Testis (tissue), 3 donors: ENCODE data around the gene SLC34A1. TPM values are rescaled to one million over a fixed set of nuclear protein-coding genes. Genes with fewer than 3 reads are reported as not detected.

ENCODE experiments used
- DNase-seq: peaks from one replicate; pipeline ENCODE4 v3.0.0-alpha.2; 2019
- H3K27ac ChIP-seq, 2 donors: fragments of 200-600 bp; sonication (generic); one replicate each; pipeline ENCODE4 v1.5.1; 2019
- H3K27me3 ChIP-seq: fragments of 200-600 bp; sonication (generic); one replicate; pipeline ENCODE4 v1.5.1; 2019
- H3K36me3 ChIP-seq: fragments of 200-600 bp; sonication (generic); one replicate; pipeline ENCODE4 v1.5.1; 2017; ENCODE audit warnings: low read depth; ENCODE audit errors: missing control alignments
- H3K4me1 ChIP-seq: fragments of 200-600 bp; sonication (generic); one replicate; pipeline ENCODE4 v1.5.1; 2019
- H3K4me3 ChIP-seq, 2 donors: fragments of 200-600 bp; sonication (generic); one replicate each; pipeline ENCODE4 v1.5.1; 2017 to 2019
- H3K9me3 ChIP-seq: fragments of 200-600 bp; sonication (generic); one replicate; pipeline ENCODE4 v1.5.1; 2017
- CTCF ChIP-seq, 3 experiments: fragments of 450-650 bp in 2 of 3; fragments of 200-600 bp in 1 of 3; sonication (generic) in 1 of 3; IDR thresholded peaks; one replicate each; pipeline ENCODE4 v1.5.1; 2016 to 2019; ENCODE audit warnings: antibody characterized with exemption in 3 of 3, mild to moderate bottlenecking in 2 of 3, moderate library complexity in 1 of 3
- POLR2A ChIP-seq: fragments of 450-650 bp; IDR thresholded peaks from one replicate; pipeline ENCODE4 v1.6.1; 2017; ENCODE audit warnings: antibody characterized with exemption, mild to moderate bottlenecking, moderate library complexity
- WGBS, 2 donors: methylation state at CpG; one replicate each; pipeline ENCODE4 v1.1.5; 2018; 5-methylcytosine and 5-hydroxymethylcytosine counted together
- intact Hi-C: fragments of 100-400 bp; cut with DNase I; formaldehyde crosslinking; loops from one replicate; pipeline ENCODE4 v1.15.1; 2023; ENCODE audit warnings: low total_unique reads
- polyA plus RNA-seq: library from polyadenylated mRNA; stranded (reverse); fragments of 350-450 nt; fragmentation: Illumina TruSeq; extraction: RNeasy Lipid Tissue Mini Kit (QIAGEN cat#74804); gene quantifications from one replicate; pipeline ENCODE4 v1.2.3, GENCODE V29; 2014; ENCODE audit warnings: low read depth, low replicate concordance; ENCODE audit not compliant: insufficient read depth
- total RNA-seq, 2 donors: library from RNA; depleted of rRNA; stranded (reverse); fragments of >200 nt; gene quantifications; one replicate each; pipeline ENCODE4 v1.2.3, GENCODE V29; 2016

SLC34A1 gene
- total and polyA plus RNA-seq, 3 donors from 2014 or later: 0.19 TPM; not detected in 2

DNA sequence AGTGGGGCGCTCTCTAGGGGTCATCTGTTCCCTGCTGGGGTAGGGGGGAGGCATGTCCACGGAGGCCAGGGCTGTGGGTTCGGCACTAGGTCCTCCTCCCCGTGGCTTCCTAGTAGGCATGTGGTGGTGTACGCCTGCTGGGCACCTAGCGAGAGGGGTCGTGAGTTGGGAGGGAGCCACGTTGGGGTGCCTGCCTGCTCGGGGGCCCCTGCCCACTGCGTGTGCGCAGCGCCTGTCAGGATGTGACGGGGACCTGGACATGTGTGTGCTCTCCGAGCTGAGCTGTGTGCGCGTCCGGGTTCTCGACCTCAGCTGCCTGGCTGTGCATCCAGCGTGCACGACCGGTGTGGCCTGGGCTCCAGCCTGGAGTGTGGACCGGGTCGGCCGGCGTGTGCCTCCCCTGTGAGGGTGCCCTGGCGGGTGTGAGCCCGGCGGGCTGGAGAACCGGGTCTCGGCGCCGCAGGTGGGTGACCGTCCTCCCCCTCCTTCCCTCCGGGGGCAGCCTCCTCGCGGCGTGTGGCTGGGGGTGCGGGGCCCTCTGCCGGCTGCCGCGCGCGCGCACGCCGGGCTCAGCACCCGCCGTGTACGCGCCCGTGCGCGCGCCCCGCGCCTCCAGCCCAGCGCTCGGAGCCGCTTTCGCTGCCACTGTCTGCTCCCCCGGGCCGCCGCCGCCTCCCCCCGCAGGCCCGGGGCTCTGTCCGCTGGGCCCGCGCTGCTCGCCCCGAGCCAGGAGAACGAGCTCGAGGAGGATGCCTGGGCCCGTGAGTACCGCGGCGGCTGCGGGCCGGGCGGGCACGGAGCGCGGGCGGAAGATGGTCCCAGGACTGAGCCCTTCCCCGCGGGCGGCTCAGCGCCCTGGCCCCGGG, 62.2 kb downstream of the SLC34A1 start, which contains the start of gene PRR7:
PRR7 (plus strand) TSS at position 615 of the 866 bp plus-strand sequence. CDS start 8,254 bp downstream, outside the sequence.
- Histone ChIP-seq H3K27ac (no peak within 1 kb of the TSS), H3K4me1 (peaks cover 16% of the 10 kb centered on the region), H3K27me3 (no peaks in the 10 kb centered on the region), H3K36me3 (no peaks in the 10 kb centered on the region), H3K4me3 (peak within 1 kb of the TSS; percentile 59 to 65), H3K9me3 (no peaks in the 10 kb centered on the region)
- WGBS, 2 donors: 0 to 1% methylated on average over 3 to 76 of the region's 89 CpGs
- intact Hi-C loops: no loop called here
- peak; percentile 79 for DNase-seq
- TF ChIP-seq CTCF (IDR thresholded peaks at IDR 0.05) (no peak), POLR2A (no peak)

GRCh38 chr5:177447066-177447610, 62.9 kb downstream of the SLC34A1 start:
- 1% methylated on average over 30 of the region's 52 CpGs; no CpG with 5 or more reads in 1 of the 2 donors for WGBS, 2 donors
- Histone ChIP-seq H3K4me3 (peak overlapping the region; percentile 59 to 65), H3K27ac (no peak overlapping the region), H3K9me3 (no peaks in the 10 kb centered on the region), H3K27me3 (no peaks in the 10 kb centered on the region), H3K4me1 (peaks cover 16% of the 10 kb centered on the region), H3K36me3 (no peaks in the 10 kb centered on the region)
- TF ChIP-seq CTCF (IDR thresholded peaks at IDR 0.05) (no peak), POLR2A (no peak)
- peak; percentile 71 for DNase-seq
- intact Hi-C loops: no loop called here

DNA sequence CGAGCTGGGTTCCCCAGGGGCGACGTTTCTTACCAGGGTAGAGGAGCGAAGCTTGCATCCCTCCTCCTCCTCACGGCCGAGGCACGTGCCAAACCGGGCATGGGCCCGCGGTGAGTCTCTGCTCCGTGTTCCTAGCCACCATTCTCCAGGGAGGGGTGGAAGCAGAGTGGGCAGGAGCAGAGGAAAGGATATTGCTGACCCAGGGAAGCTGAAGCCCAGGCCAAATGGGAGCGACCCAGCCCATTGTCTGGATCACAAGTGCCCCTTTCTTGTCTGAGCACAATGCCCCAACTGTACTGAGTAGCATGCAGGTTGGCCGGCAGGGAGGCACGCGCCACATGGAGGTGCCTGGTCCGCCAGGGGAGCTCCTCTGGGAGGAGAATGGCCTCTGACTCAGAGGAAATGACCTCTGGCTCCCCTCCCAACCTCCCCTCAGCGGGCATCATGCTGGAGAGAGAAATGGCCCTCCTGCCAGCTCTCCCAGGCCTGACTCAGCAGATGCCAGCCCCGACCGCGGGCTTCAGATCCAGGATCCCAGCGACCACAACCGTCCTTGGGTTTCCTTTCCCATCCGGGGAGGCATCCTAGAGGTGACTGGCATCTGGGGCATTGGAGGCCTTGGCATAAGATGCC, 63.5 kb downstream of the SLC34A1 start:
- Histone ChIP-seq H3K27me3 (no peaks in the 10 kb centered on the region), H3K4me1 (peaks cover 16% of the 10 kb centered on the region)

More for the DNA sequence above, 63.5 kb downstream of the SLC34A1 start:
- 0 to 14% methylated on average over 5 to 23 of the region's 23 CpGs for WGBS, 2 donors
- TF ChIP-seq CTCF (IDR thresholded peaks at IDR 0.05): no peak
- no peak for TF ChIP-seq POLR2A
- Histone ChIP-seq H3K36me3 (no peaks in the 10 kb centered on the region), H3K4me3 (peak overlapping the region in 1 of 2 donors; percentile 65), H3K9me3 (no peaks in the 10 kb centered on the region), H3K27ac (no peak overlapping the region)
- peak; percentile 68 for DNase-seq
- intact Hi-C loops: no loop called here

Other genes starting within 250 kb of the SLC34A1 start
- 10 to 100 TPM; 25.5 to 29.4 TPM for gene RAB24, start 80.7 kb upstream of the SLC34A1 start, total RNA-seq
- gene RAB24, start 80.7 kb upstream of the SLC34A1 start, polyA plus RNA-seq: 19.2 TPM
- gene PRELID1, start 80.6 kb upstream of the SLC34A1 start, total RNA-seq: 10 to 100 TPM; 65.7 to 83.4 TPM
- gene PRELID1, start 80.6 kb upstream of the SLC34A1 start, polyA plus RNA-seq: 78.3 TPM
- 10 to 100 TPM; 12.5 to 12.9 TPM for gene MXD3, start 72.5 kb upstream of the SLC34A1 start, total RNA-seq
- 7.7 TPM for gene MXD3, start 72.5 kb upstream of the SLC34A1 start, polyA plus RNA-seq
- gene LMAN2, start 32.8 kb upstream of the SLC34A1 start, total RNA-seq: 100 to 1,000 TPM; 355 TPM
- 254 TPM for gene LMAN2, start 32.8 kb upstream of the SLC34A1 start, polyA plus RNA-seq
- gene RGS14, start 26.5 kb upstream of the SLC34A1 start, total RNA-seq: 10 to 100 TPM; 39.2 to 40.5 TPM
- gene RGS14, start 26.5 kb upstream of the SLC34A1 start, polyA plus RNA-seq: 25.3 TPM
- gene PFN3, start 16.2 kb downstream of the SLC34A1 start, total RNA-seq: 10 to 100 TPM; 27.5 to 45.7 TPM
- 7.4 TPM for gene PFN3, start 16.2 kb downstream of the SLC34A1 start, polyA plus RNA-seq
- gene F12, start 25.1 kb downstream of the SLC34A1 start, total RNA-seq: 1 to 10 TPM; 5.3 to 5.8 TPM
- gene F12, start 25.1 kb downstream of the SLC34A1 start, polyA plus RNA-seq: 4.9 TPM
- gene GRK6, start 42.2 kb downstream of the SLC34A1 start, total RNA-seq: 10 to 100 TPM; 51.8 to 57.0 TPM
- gene GRK6, start 42.2 kb downstream of the SLC34A1 start, polyA plus RNA-seq: 32.6 TPM
- gene PRR7, start 62.4 kb downstream of the SLC34A1 start, total RNA-seq: 10 to 100 TPM; 19.9 to 23.2 TPM
- gene PRR7, start 62.4 kb downstream of the SLC34A1 start, polyA plus RNA-seq: 2.8 TPM
- gene DBN1, start 89.2 kb downstream of the SLC34A1 start, total RNA-seq: 10 to 100 TPM; 69.6 to 83.1 TPM
- gene DBN1, start 89.2 kb downstream of the SLC34A1 start, polyA plus RNA-seq: 50.5 TPM
- gene PDLIM7, start 113.2 kb downstream of the SLC34A1 start, total RNA-seq: 100 to 1,000 TPM in 1 of 2 donors, 10 to 100 TPM in 1; 90.5 to 118 TPM
- gene PDLIM7, start 113.2 kb downstream of the SLC34A1 start, polyA plus RNA-seq: 72.2 TPM
- 10 to 100 TPM; 10.7 to 18.7 TPM for gene DOK3, start 125.4 kb downstream of the SLC34A1 start, total RNA-seq
- 10.4 TPM for gene DOK3, start 125.4 kb downstream of the SLC34A1 start, polyA plus RNA-seq
- gene DDX41, start 132.5 kb downstream of the SLC34A1 start, total RNA-seq: 100 to 1,000 TPM; 193 to 197 TPM
- 99.1 TPM for gene DDX41, start 132.5 kb downstream of the SLC34A1 start, polyA plus RNA-seq
- 100 to 1,000 TPM; 111 to 157 TPM for gene FAM193B, start 170.1 kb downstream of the SLC34A1 start, total RNA-seq
- gene FAM193B, start 170.1 kb downstream of the SLC34A1 start, polyA plus RNA-seq: 81.3 TPM
- gene TMED9, start 207.8 kb downstream of the SLC34A1 start, total RNA-seq: 100 to 1,000 TPM; 122 to 128 TPM
- gene TMED9, start 207.8 kb downstream of the SLC34A1 start, polyA plus RNA-seq: 140 TPM
- 10 to 100 TPM; 49.9 to 55.7 TPM for gene B4GALT7, start 215.7 kb downstream of the SLC34A1 start, total RNA-seq
- 39.9 TPM for gene B4GALT7, start 215.7 kb downstream of the SLC34A1 start, polyA plus RNA-seq